Activated CD4-positive, alpha-beta T cell treated with anti-CD3 and anti-CD28 coated beads, Interleukin-2, Interleukin-4, amounts not matched to agents 100 ng/mL and 50 ng/mL, durations not matched to agents 16 hours and 8 hours (primary cell): ENCODE results near the gene SMARCAL1.
"Not testable (repeated sequence)": the region's sequence is repeated elsewhere in the genome, so short reads cannot be mapped to it uniquely, and the experiment has no call there.

Experiments
- DNase-seq: peaks from one replicate; pipeline ENCODE4 v3.0.0-alpha.2; 2020; ENCODE audit warnings: low spot score

SMARCAL1 gene

GRCh38 chr2:216502381-216503158 is 90.3 kb downstream of the SMARCAL1 start:
- no peak for DNase-seq

- no peak for DNase-seq
Measured at GRCh38 chr2:216503159-216503629, 90.9 kb downstream of the SMARCAL1 start.

- DNase-seq = no peak
Measured at GRCh38 chr2:216503697-216504375, 91.6 kb downstream of the SMARCAL1 start.

GRCh38 chr2:216504376-216504762 is 92.1 kb downstream of the SMARCAL1 start:
- no peak for DNase-seq

- no peak for DNase-seq
Measured at GRCh38 chr2:216505133-216506106, 93.1 kb downstream of the SMARCAL1 start.

GRCh38 chr2:216507220-216508160 is 95.2 kb downstream of the SMARCAL1 start:
- DNase-seq = no peak

GRCh38 chr2:216508229-216508628 is 95.9 kb downstream of the SMARCAL1 start:
- no peak for DNase-seq

GRCh38 chr2:216516730-216517350 is 104.6 kb downstream of the SMARCAL1 start:
- DNase-seq = no peak

- no peak for DNase-seq
Measured at GRCh38 chr2:216517447-216518225, 105.4 kb downstream of the SMARCAL1 start.

- DNase-seq = not testable (repeated sequence)
Measured at GRCh38 chr2:216518566-216519119, 106.4 kb downstream of the SMARCAL1 start.

GRCh38 chr2:216519154-216519762 is 107.0 kb downstream of the SMARCAL1 start:
- peak; percentile 65 for DNase-seq

GRCh38 chr2:216520112-216520511 is 107.8 kb downstream of the SMARCAL1 start:
- DNase-seq = no peak

GRCh38 chr2:216522892-216523502 is 110.7 kb downstream of the SMARCAL1 start:
- DNase-seq = no peak

GRCh38 chr2:216525972-216526371 is 113.7 kb downstream of the SMARCAL1 start:
- no peak for DNase-seq

- no peak for DNase-seq
Measured at GRCh38 chr2:216526939-216527338, 114.7 kb downstream of the SMARCAL1 start.

- DNase-seq = no peak
Measured at GRCh38 chr2:216527600-216527999, 115.3 kb downstream of the SMARCAL1 start.

- no peak for DNase-seq
Measured at GRCh38 chr2:216532562-216532961, 120.3 kb downstream of the SMARCAL1 start.
